CD14-positive monocyte (primary cell): ENCODE data around the gene RGL3. TPM values are rescaled to one million over a fixed set of nuclear protein-coding genes. Genes with fewer than 3 reads are reported as not detected.

Experiments used
- DNase-seq, 3 donors: peaks; one replicate each; pipeline ENCODE4 v3.0.0-alpha.2; 2011 to 2022
- H2AFZ ChIP-seq: 2 replicates; pipeline ENCODE4 v1.6.0; 2012; ENCODE audit warnings: mild to moderate bottlenecking, low read depth, low read length, inconsistent platforms; ENCODE audit not compliant: insufficient read depth, poor library complexity, severe bottlenecking
- H3K27ac ChIP-seq, 2 donors: 1 replicate in 1 of 2; 2 replicates in 1 of 2; pipeline ENCODE4 v1.5.1; 2012 to 2013; ENCODE audit warnings: low read length in 2 of 2, control low read depth in 1 of 2, inconsistent platforms in 1 of 2, low read depth in 1 of 2, mild to moderate bottlenecking in 1 of 2
- H3K27me3 ChIP-seq, 2 donors: one replicate each; pipeline versions ENCODE4 v1.6.0 to v1.6.1; 2011 to 2013; ENCODE audit warnings: low read length in 2 of 2; ENCODE audit not compliant: control insufficient read depth in 2 of 2, insufficient read depth in 2 of 2
- H3K36me3 ChIP-seq, 2 donors: replicated peaks in 1 of 2; 1 replicate in 1 of 2; 2 replicates in 1 of 2; pipeline versions ENCODE4 v1.5.1 to v1.6.1; 2012 to 2013; ENCODE audit warnings: low read length in 2 of 2, control low read depth in 1 of 2, inconsistent platforms in 1 of 2, mild to moderate bottlenecking in 1 of 2; ENCODE audit not compliant: insufficient read depth in 2 of 2, control insufficient read depth in 1 of 2
- H3K4me1 ChIP-seq, 2 donors: 1 replicate in 1 of 2; 2 replicates in 1 of 2; pipeline versions ENCODE4 v1.5.1 to v1.6.1; 2012 to 2013; ENCODE audit warnings: low read length in 2 of 2, control low read depth in 1 of 2, inconsistent platforms in 1 of 2, mild to moderate bottlenecking in 1 of 2, moderate library complexity in 1 of 2; ENCODE audit not compliant: insufficient read depth in 2 of 2, control insufficient read depth in 1 of 2
- H3K4me2 ChIP-seq: replicated peaks from 2 replicates; pipeline ENCODE3; 2012; ENCODE audit warnings: low read length, moderate library complexity, mild to moderate bottlenecking; ENCODE audit not compliant: poor library complexity, severe bottlenecking; ENCODE audit errors: extremely low read depth
- H3K4me3 ChIP-seq, 3 experiments: fragments of 200-600 bp in 1 of 3; sonication (generic) in 1 of 3; replicated peaks in 1 of 3; 1 replicate in 2 of 3; 2 replicates in 1 of 3; pipeline ENCODE4 v1.5.1; 2011 to 2013; ENCODE audit warnings: low read length in 3 of 3, mild to moderate bottlenecking in 3 of 3, control low read depth in 2 of 3, low read depth in 2 of 3, inconsistent platforms in 1 of 3, moderate library complexity in 1 of 3
- H3K79me2 ChIP-seq: 2 replicates; pipeline ENCODE4 v1.6.0; 2012; ENCODE audit warnings: mild to moderate bottlenecking, control low read depth, inconsistent platforms, low read length, moderate library complexity; ENCODE audit not compliant: insufficient read depth
- H3K9ac ChIP-seq: 2 replicates; pipeline ENCODE4 v1.6.0; 2017; ENCODE audit warnings: low read length, mild to moderate bottlenecking; ENCODE audit not compliant: insufficient read depth, poor library complexity, severe bottlenecking
- H3K9me3 ChIP-seq, 2 donors: replicated peaks in 1 of 2; 1 replicate in 1 of 2; 2 replicates in 1 of 2; pipeline versions ENCODE4 v1.5.1 to v1.6.1; 2012 to 2013; ENCODE audit warnings: low read length in 2 of 2, control low read depth in 1 of 2; ENCODE audit not compliant: control insufficient read depth in 1 of 2, insufficient read depth in 1 of 2
- H4K20me1 ChIP-seq: 2 replicates; pipeline ENCODE4 v1.6.0; 2012; ENCODE audit warnings: mild to moderate bottlenecking, low read length, control low read depth, moderate library complexity; ENCODE audit not compliant: insufficient read depth
- H3K27ac Mint-ChIP-seq, 7 donors: one replicate each; pipeline ENCODE4 v1.8.0; 2020; ENCODE audit warnings: mild to moderate bottlenecking in 7 of 7, mixed read lengths in 7 of 7, moderate library complexity in 6 of 7, inconsistent platforms in 2 of 7
- H3K27me3 Mint-ChIP-seq, 3 donors: one replicate each; pipeline ENCODE4 v1.8.0; 2021 to 2022; ENCODE audit warnings: low read depth in 3 of 3, mild to moderate bottlenecking in 3 of 3, mixed read lengths in 3 of 3, moderate library complexity in 3 of 3, inconsistent platforms in 1 of 3
- H3K36me3 Mint-ChIP-seq, 2 donors: one replicate each; pipeline ENCODE4 v1.8.0; 2020; ENCODE audit warnings: mixed read lengths in 2 of 2, inconsistent platforms in 1 of 2, mild to moderate bottlenecking in 1 of 2
- H3K4me1 Mint-ChIP-seq: one replicate; pipeline ENCODE4 v1.8.0; 2020; ENCODE audit warnings: mild to moderate bottlenecking, mixed read lengths
- H3K4me3 Mint-ChIP-seq, 2 donors: one replicate each; pipeline ENCODE4 v1.8.0; 2020; ENCODE audit warnings: mild to moderate bottlenecking in 2 of 2, mixed read lengths in 2 of 2, moderate library complexity in 1 of 2
- H3K9me3 Mint-ChIP-seq, 7 donors: one replicate each; pipeline ENCODE4 v1.8.0; 2020 to 2022; ENCODE audit warnings: mixed read lengths in 7 of 7, mild to moderate bottlenecking in 6 of 7, moderate library complexity in 6 of 7, inconsistent platforms in 2 of 7
- WGBS: methylation state at CpG from one replicate; pipeline ENCODE4 v1.1.5; 2013; ENCODE audit warnings: missing lambda C conversion rate; ENCODE audit not compliant: insufficient coverage; 5-methylcytosine and 5-hydroxymethylcytosine counted together
- intact Hi-C, 2 donors: fragments of 100-400 bp; cut with micrococcal nuclease; formaldehyde crosslinking; loops; one replicate each; pipeline versions ENCODE4 v1.15.0 to v1.15.1; 2023
- polyA plus RNA-seq, 3 donors: library from polyadenylated mRNA; depleted of rRNA in 1 of 3; unstranded in 2 of 3; stranded (reverse) in 1 of 3; fragments of 300-500 nt in 2 of 3; fragments of >200 nt in 1 of 3; fragmentation: Illumina TruSeq in 2 of 3; gene quantifications; 1 replicate in 2 of 3; 2 replicates in 1 of 3; pipeline ENCODE4 v1.2.3, GENCODE V29; 2012 to 2021
- TF ChIP-seq, protein P1 (sequence below): fragments of 200-600 bp; IDR thresholded peaks from one replicate; pipeline ENCODE4 v1.8.0; 2022; ENCODE audit warnings: antibody characterized with exemption, mild to moderate bottlenecking

RGL3 gene
- polyA plus RNA-seq, 3 donors = 1.7 TPM; not detected in 2

DNA sequence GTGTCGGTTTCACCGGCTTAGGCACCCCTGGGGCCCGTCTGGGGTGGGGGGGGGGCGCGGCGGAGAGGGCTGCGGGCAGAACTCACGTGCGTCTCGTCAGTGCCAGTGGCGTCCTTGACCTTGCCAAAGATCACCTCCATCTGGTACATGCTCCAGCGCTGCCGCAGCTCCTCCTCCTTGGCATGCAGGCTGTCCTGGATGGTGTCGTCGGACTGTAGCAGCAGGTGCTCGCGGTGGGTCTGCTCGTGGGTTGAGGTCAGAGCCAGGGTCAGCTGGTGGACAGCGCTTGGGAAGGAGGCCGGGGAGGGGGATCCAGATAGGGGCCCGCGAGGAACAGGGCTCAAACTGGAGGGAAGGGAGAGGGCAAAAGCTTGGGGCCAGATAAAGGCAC lies 4.7 kb upstream of the RGL3 start:
- peak overlapping the region in 1 of 2 donors; percentile 94 for H3K4me3 Mint-ChIP-seq
- H3K4me1 Mint-ChIP-seq = peaks cover 38% of the 10 kb centered on the region
- H3K9ac ChIP-seq = no peak overlapping the region

DNA sequence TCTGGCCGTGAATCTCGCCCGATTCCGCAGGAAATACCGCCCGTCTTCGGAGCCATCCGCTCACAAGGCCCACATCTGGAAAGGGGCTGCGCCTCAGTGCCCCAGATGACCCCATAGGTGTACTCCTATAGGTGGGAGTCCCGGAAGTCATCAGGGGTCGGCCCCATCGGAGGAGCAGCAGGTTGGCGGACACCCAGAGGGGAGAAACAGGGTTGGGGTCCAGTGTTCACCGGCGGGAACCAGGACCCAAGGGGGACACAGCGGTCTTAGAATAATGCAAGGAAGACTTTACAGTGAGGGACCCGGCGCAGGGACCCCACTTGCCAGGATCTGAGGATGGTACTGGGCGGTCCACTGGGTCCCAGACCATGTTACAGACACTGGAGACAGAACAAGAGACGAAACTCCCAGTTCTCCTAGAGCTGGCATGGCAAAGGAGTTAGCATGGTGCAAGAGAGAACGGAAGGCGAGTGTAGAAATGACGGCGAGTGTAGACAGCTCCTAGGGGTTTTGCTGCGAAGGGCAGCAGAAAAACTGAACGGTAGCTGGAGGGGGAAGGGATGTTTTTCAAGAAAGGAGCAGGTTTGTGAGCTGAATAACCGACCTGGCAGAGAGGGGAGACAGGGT lies 4.2 kb upstream of the RGL3 start:
- H3K36me3 Mint-ChIP-seq = peaks cover 2 to 3% of the 10 kb centered on the region in 2 donors
- Histone ChIP-seq H3K36me3 (no peaks in the 10 kb centered on the region), H3K27ac (no peak overlapping the region), H3K79me2 (no peaks in the 10 kb centered on the region), H3K9ac (no peak overlapping the region), H3K4me2 (no peak overlapping the region), H4K20me1 (no peaks in the 10 kb centered on the region), H3K4me3 (no peak overlapping the region), H3K4me1 (peaks cover 37 to 47% of the 10 kb centered on the region in 2 donors), H3K27me3 (peaks cover 34 to 58% of the 10 kb centered on the region in 2 donors), H2AFZ (no peak overlapping the region), H3K9me3 (peaks cover 3 to 18% of the 10 kb centered on the region in 2 donors)
- H3K4me3 Mint-ChIP-seq = peak overlapping the region in 1 of 2 donors; percentile 94
- TF ChIP-seq, protein P1, sequence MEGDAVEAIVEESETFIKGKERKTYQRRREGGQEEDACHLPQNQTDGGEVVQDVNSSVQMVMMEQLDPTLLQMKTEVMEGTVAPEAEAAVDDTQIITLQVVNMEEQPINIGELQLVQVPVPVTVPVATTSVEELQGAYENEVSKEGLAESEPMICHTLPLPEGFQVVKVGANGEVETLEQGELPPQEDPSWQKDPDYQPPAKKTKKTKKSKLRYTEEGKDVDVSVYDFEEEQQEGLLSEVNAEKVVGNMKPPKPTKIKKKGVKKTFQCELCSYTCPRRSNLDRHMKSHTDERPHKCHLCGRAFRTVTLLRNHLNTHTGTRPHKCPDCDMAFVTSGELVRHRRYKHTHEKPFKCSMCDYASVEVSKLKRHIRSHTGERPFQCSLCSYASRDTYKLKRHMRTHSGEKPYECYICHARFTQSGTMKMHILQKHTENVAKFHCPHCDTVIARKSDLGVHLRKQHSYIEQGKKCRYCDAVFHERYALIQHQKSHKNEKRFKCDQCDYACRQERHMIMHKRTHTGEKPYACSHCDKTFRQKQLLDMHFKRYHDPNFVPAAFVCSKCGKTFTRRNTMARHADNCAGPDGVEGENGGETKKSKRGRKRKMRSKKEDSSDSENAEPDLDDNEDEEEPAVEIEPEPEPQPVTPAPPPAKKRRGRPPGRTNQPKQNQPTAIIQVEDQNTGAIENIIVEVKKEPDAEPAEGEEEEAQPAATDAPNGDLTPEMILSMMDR = no peak
- WGBS = 39% methylated on average over 27 of the region's 27 CpGs
- H3K9me3 Mint-ChIP-seq = peaks cover 0 to 31% (median 13%) of the 10 kb centered on the region in 7 donors
- H3K27me3 Mint-ChIP-seq = peaks cover 51 to 69% (median 61%) of the 10 kb centered on the region in 3 donors
- no peak overlapping the region for H3K27ac Mint-ChIP-seq
- DNase-seq = no peak
- intact Hi-C loops = loop anchor here (5.0 kb wide), 1 partner anchor 41 kb away; the partner anchor contains the start of gene EPOR (in 2 of the 2)
- peaks cover 41% of the 10 kb centered on the region for H3K4me1 Mint-ChIP-seq

More for the DNA sequence above, 4.7 kb upstream of the RGL3 start:
- H3K4me3 ChIP-seq = no peak overlapping the region
- no peak overlapping the region for H3K4me2 ChIP-seq
- no peak overlapping the region for H2AFZ ChIP-seq
- H3K9me3 ChIP-seq = peaks cover 3 to 14% of the 10 kb centered on the region in 2 donors
- peaks cover 34 to 42% of the 10 kb centered on the region in 2 donors for H3K4me1 ChIP-seq
- H3K27ac ChIP-seq = no peak overlapping the region
- no peaks in the 10 kb centered on the region for H3K79me2 ChIP-seq
- no peaks in the 10 kb centered on the region for H4K20me1 ChIP-seq
- TF ChIP-seq, protein P1 = no peak
- intact Hi-C loops = loop anchor here (5.0 kb wide), 1 partner anchor 41 kb away; the partner anchor contains the start of gene EPOR (in 2 of the 2)
- H3K9me3 Mint-ChIP-seq = peaks cover 0 to 29% (median 12%) of the 10 kb centered on the region in 7 donors
- peaks cover 2 to 3% of the 10 kb centered on the region in 2 donors for H3K36me3 Mint-ChIP-seq
- peaks cover 29 to 53% of the 10 kb centered on the region in 2 donors for H3K27me3 ChIP-seq
- no peak for DNase-seq
- no peaks in the 10 kb centered on the region for H3K36me3 ChIP-seq
- H3K27ac Mint-ChIP-seq = no peak overlapping the region
- H3K27me3 Mint-ChIP-seq = peaks cover 46 to 64% (median 56%) of the 10 kb centered on the region in 3 donors
- WGBS = 20% methylated on average over 20 of the region's 22 CpGs
